HPDE6-E6E7 (cell line): ENCODE results near the gene CYP2C9.

Source experiments
- DNase-seq: peaks from one replicate; pipeline ENCODE4 v3.0.0; 2011; ENCODE audit warnings: missing footprints; ENCODE audit errors: extremely low spot score

Gene CYP2C9

GRCh38 chr10:95039281-95039680 lies 100.8 kb downstream of the CYP2C9 start:
- no peak for DNase-seq
